ENCODE results near the gene MYLK. TPM values are rescaled to one million over a fixed set of nuclear protein-coding genes. Genes with fewer than 3 reads are reported as not detected.

Gene MYLK
- total RNA-seq, 4 donors from 2014 or later: 10.7 to 320 (median 42.0) TPM

DNA sequence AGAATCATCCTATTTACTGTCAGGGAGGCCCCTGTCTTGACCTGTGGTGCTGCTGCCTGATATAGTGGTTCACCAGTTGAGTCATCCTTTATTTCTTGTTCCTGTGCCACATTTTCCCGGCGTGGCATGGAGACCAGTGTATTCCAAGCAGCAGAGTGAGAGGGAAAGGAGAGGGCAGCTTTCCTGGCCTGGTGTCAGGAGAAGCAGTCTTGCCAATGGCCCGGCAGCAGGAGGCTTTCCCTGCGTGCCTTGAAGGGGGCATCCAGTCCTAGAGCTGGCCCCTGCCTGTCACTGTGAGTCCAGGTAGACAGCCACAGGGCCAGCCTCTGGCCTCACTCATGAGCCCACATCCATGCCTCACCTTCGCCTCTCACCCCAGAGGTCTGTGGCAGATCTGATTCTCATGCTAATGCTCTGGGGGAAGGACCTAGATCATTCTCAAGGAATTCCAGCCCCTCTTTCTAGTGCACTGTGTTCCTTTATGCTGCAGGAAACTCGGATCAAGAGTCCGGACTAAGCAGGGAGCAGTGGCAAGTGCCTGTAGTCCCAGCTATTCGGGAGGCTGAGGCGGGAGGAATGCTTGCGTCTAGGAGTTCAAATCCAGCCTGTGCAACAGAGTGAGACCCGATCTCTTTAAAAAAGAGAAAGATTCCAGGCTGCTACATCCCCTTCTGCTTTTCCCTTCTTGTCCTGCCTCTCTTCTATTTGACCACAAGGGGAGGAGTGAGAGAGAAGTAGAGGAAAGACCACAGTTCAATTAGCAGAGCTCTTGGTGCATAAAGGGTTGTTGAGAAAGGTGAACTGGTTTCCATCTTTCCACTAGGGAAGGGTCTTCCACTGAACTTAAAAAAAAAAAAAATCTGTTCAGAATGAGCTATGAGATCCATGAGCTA lies 232.4 kb downstream of the MYLK start:
- no peak for TF ChIP-seq POLR2A (IDR thresholded peaks at IDR 0.05)
- TF ChIP-seq, protein P1, sequence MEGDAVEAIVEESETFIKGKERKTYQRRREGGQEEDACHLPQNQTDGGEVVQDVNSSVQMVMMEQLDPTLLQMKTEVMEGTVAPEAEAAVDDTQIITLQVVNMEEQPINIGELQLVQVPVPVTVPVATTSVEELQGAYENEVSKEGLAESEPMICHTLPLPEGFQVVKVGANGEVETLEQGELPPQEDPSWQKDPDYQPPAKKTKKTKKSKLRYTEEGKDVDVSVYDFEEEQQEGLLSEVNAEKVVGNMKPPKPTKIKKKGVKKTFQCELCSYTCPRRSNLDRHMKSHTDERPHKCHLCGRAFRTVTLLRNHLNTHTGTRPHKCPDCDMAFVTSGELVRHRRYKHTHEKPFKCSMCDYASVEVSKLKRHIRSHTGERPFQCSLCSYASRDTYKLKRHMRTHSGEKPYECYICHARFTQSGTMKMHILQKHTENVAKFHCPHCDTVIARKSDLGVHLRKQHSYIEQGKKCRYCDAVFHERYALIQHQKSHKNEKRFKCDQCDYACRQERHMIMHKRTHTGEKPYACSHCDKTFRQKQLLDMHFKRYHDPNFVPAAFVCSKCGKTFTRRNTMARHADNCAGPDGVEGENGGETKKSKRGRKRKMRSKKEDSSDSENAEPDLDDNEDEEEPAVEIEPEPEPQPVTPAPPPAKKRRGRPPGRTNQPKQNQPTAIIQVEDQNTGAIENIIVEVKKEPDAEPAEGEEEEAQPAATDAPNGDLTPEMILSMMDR (IDR thresholded peaks at IDR 0.05): no peak
- intact Hi-C loops (cut with DNase I): no loop called here
- H3K27ac ChIP-seq: peak overlapping the region in 3 of 4 donors; percentile 5 to 84 (median 5)
- no peak for DNase-seq
- H3K27me3 ChIP-seq: no peaks in the 10 kb centered on the region
- peaks cover 6 to 41% (median 16%) of the 10 kb centered on the region in 3 donors for H3K4me1 ChIP-seq
- WGBS, 2 donors: 74 to 77% methylated on average over 5 to 6 of the region's 11 CpGs
- H3K36me3 ChIP-seq: peaks cover 0 to 47% (median 3%) of the 10 kb centered on the region in 3 donors
- no peaks in the 10 kb centered on the region for H3K9me3 ChIP-seq
- no peak overlapping the region for H3K4me3 ChIP-seq

DNA sequence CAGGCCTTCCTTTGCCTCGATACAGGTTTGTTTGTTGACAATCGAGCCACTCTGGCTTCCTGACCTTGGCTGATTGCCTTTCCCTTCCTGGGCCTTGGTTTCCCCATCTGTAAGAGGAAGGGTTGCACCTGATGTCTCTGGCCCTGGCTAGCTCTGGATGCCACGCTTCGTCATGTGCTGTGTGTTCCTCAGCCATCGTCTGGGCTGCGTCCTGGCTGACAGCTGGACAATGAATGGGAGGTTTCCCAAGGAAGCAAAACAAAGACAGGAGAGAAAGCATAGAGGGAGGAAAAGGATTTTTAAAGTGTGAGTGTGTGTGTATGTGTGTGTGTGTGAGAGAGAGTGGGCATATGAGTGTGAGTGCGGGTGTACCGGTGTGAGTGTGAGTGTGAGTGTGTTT lies 234.0 kb downstream of the MYLK start:
- WGBS, 2 donors: 84 to 88% methylated on average over 3 to 4 of the region's 8 CpGs
- peaks cover 0 to 62% (median 3%) of the 10 kb centered on the region in 3 donors for H3K36me3 ChIP-seq
- no peak overlapping the region for H3K4me3 ChIP-seq
- intact Hi-C loops (cut with DNase I): no loop called here
- no peak for TF ChIP-seq POLR2A (IDR thresholded peaks at IDR 0.05)
- TF ChIP-seq, protein P1 (IDR thresholded peaks at IDR 0.05): no peak
- peaks cover 6 to 26% (median 13%) of the 10 kb centered on the region in 3 donors for H3K4me1 ChIP-seq
- no peaks in the 10 kb centered on the region for H3K27me3 ChIP-seq
- H3K9me3 ChIP-seq: no peaks in the 10 kb centered on the region
- no peak for DNase-seq
- peak overlapping the region in 3 of 4 donors; percentile 4 to 49 (median 13) for H3K27ac ChIP-seq

DNA sequence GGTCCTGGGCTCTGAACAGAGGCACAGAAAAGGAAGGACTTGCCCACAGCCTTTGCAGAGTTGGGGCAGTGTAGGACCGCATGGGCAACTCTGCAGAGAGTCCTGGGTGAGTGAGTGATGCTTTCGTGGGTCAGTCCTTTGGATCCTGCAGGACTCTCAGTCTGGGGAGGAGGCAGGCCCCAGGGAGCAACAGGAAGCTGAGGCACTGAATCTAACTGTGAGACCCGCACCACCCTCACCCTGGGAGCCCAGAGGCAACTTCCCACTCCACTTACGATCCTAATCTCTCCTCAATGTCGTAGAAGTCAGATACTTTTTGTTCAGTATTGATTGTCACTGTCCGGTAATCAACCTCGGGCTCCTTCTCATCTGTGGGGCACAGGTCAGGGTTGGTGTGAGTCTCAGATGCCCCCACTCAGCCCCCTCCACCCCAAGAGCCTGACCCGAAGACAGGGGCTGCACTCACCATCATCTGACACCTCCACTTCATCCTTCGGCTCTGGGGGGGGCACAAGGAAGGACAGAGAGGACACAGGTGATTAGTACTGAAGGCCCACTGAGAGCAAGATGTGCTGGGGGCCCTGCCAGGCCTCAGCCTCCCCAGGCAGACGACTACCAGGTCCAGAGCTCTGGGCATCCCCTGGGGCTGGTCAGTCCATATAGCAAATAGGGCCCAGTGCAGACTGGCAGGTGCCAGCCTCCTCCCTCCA lies 235.3 kb downstream of the MYLK start:
- 70 to 75% methylated on average over 9 of the region's 10 CpGs for whole genome bisulfite sequencing, 2 donors
- Histone ChIP-seq H3K9me3 (no peaks in the 10 kb centered on the region), H3K27me3 (no peaks in the 10 kb centered on the region), H3K36me3 (peaks cover 0 to 69% (median 3%) of the 10 kb centered on the region in 3 donors), H3K4me1 (peaks cover 6 to 21% (median 13%) of the 10 kb centered on the region in 3 donors), H3K4me3 (no peak overlapping the region), H3K27ac (peak overlapping the region in 2 of 4 donors; percentile 13 to 49)
- no peak for DNase-seq
- TF ChIP-seq, protein P1 (IDR thresholded peaks at IDR 0.05): no peak
- TF ChIP-seq POLR2A (IDR thresholded peaks at IDR 0.05): no peak
- intact Hi-C loops (cut with DNase I): loop anchor here (5.0 kb wide), 1 partner anchor 58 kb away; no protein-coding TSS in a partner anchor

DNA sequence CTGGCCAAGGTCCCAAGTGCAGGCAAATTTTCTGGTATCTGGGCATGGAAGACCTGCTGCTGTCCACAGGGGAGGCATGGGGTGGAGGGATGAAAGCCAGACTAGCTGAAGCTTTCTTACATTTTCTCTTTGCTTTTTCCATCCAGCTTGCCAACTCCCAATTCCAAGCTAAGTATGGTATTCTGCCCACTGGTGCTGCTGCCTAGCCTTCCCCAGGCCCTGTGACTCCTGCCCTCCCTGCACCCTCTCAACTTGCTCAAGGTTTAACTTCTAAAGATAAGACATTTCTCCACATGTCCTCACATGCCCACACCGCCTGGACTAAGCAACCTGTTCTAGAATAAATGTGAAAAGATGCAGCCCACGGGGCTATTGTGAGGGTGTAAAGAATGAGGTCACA lies 239.8 kb downstream of the MYLK start:
- Histone ChIP-seq H3K4me3 (no peak overlapping the region), H3K9me3 (no peaks in the 10 kb centered on the region), H3K27ac (peak overlapping the region in 3 of 4 donors; percentile 13 to 49 (median 27)), H3K4me1 (peaks cover 0 to 18% (median 0%) of the 10 kb centered on the region in 3 donors), H3K27me3 (no peaks in the 10 kb centered on the region), H3K36me3 (peaks cover 0 to 59% (median 3%) of the 10 kb centered on the region in 3 donors)
- TF ChIP-seq POLR2A (IDR thresholded peaks at IDR 0.05): no peak
- TF ChIP-seq, protein P1 (IDR thresholded peaks at IDR 0.05): no peak
- WGBS, 2 donors: 53 to 65% methylated on average over 2 of the region's 2 CpGs
- DNase-seq: no peak
- intact Hi-C loops (cut with DNase I): no loop called here
